Suppressor macrophage treated with lipopolysaccharide for 1 hour (primary cell): ENCODE results near the gene ZNF202.
A peak's percentile ranks its signal among the peaks of the same experiment; 100 is the strongest.
"Not testable (repeated sequence)": the region's sequence is repeated elsewhere in the genome, so short reads cannot be mapped to it uniquely, and the experiment has no call there.

Experiments
- DNase-seq, 3 donors: peaks; one replicate each; pipeline ENCODE4 v3.0.0-alpha.2; 2020 to 2022

The ZNF202 gene

GRCh38 chr11:123741159-123742030 is at the start of gene ZNF202:
Gene ZNF202 (minus strand): TSS chr11:123741660. CDS start chr11:123730888, 10,772 bp downstream.
- DNase-seq: peak; percentile 92 to 96 (median 95)

DNA sequence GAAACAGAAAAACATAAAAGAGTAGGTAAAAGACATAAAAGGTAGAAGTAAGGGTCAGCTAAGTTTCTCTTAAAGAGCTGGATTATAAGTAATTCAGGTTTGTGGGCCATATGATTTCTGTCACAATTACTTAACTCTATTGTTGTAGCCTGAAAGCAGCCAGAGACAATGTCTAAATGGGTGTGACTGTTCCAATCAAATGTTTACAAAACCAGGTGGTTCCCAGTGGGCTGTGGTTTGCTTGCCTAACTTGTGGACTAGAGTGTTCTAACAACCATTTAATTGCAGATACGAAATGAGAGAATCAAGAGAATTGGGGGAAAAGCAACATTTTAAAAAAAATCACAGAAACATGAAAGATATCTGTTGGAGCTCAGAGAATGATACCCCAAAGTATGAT is 42.1 kb upstream of the ZNF202 start:
- no peak for DNase-seq

DNA sequence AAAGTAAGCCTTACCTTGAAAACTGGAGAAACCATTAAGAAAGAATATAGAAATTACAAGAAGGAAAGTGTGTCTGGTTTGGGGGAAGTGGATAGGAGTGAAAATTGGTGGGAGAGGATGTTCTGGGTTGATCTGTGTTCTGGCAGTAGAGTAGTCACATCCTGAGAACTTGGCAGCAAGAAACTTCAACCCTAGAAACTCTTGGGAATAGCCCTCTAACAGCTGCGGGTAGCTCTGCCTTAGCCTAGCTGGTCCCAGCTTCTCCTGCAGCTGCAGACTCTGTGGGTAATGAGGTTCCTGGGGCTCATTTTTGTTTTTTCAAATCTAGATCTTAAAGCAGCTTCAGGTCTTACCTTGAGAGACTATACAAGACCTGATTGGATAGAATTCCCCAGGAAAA is 37.1 kb upstream of the ZNF202 start:
- DNase-seq: no peak

GRCh38 chr11:123775715-123776549 is 34.5 kb upstream of the ZNF202 start:
- DNase-seq: no peak

DNA sequence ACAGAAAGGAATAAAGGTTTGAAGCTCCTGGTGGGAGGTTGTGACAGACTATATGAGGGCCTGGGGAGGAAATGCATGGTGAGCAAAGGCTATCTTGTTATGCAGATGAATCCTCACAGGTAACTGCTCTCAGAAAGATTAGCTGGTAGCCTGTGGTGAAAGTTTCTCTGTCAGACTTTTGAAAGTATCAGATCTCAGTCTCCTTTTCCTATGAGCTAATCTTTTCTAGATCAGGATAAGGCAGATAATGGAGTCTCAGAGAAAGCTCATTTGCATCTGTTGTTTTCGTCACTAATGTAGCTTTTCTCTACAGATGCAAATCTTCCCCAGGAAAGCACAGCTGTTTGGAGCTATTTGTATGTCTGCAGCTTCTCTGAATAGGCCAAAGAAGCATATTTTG is 33.8 kb upstream of the ZNF202 start:
- DNase-seq: no peak

- DNase-seq: no peak
Observed at GRCh38 chr11:123773959-123774358, 32.5 kb upstream of the ZNF202 start.

DNA sequence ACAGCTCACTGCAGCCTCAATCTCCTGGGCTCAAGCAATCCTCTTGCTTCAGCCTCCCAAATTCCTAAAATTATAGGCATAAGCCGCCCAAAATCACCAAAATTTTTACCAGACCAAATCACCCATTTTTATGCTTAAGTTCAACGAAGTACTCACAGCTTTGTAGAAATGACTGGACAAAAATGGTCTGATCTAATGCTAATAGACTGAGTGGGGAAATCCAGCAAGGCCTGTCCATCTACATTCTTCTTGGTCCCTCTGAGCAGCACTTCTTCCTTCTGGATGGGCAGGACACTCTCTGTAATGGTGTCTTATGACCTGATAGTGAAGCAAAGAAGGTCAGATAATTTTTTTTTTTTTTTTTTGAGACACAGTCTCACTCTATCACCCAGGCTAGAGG is 31.6 kb upstream of the ZNF202 start:
- no peak for DNase-seq

- no peak for DNase-seq
Observed at GRCh38 chr11:123771664-123772063, 30.2 kb upstream of the ZNF202 start.

DNA sequence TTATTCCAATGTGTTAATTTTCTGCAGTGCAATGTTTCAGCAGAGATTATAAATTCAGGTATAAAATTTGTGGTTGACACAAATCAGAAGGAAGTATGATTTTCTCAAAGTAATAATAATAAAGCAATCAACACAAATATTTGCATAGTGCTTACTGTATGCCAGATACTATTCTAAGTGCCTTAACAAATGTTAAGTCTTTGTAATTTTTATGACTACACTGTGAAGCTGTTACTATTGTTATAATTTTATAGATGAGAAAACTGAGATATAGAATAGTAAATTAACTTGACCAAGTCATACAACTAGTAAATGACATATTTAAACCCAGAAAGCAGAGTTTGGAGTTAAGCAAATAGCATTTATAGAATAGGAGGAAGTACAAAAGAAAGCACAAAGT is 29.3 kb upstream of the ZNF202 start:
- DNase-seq: no peak

DNA sequence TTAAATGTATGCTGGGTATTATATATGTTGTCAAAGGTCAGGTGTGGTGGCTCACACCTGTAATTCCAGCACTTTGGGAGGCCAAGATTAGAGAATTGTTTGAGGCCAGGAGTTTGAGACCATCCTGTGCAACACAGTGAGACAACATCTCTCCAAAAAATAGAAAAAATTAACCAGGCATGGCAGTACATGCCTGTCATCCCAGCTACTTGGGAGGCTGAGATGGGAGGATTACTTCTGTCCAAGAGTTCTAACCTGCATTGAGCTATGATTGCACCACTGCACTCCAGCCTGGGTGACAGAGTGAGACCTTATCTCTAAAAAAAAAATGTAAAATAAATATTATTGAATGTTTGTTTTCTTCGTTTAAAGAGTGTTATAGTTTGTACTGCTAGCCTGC is 24.1 kb upstream of the ZNF202 start:
- no peak for DNase-seq

GRCh38 chr11:123762422-123762821 is 21.0 kb upstream of the ZNF202 start:
- DNase-seq: no peak

GRCh38 chr11:123760894-123761293 is 19.4 kb upstream of the ZNF202 start:
- DNase-seq: no peak

GRCh38 chr11:123757976-123758375 is 16.5 kb upstream of the ZNF202 start:
- no peak for DNase-seq

GRCh38 chr11:123755813-123756212 is 14.4 kb upstream of the ZNF202 start:
- no peak for DNase-seq

DNA sequence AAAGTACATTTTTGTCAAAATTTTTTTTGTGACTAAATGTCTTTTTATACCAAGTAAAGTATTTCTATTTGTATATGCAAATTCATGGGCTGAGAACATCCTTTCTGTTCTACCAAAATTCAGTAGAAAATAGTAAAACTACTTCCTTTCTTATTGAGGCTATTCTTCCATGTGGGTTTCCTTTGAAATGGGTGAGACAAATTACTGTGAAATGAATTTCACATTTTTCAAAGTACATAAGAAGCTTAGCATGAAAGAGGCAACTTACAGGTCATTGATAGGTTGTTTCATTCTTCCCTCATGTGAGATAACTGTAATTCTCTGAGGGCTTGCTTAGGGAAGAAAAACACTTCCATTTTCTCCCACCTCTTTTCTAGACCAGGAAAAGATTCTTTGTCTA is 13.9 kb upstream of the ZNF202 start:
- DNase-seq: no peak

DNA sequence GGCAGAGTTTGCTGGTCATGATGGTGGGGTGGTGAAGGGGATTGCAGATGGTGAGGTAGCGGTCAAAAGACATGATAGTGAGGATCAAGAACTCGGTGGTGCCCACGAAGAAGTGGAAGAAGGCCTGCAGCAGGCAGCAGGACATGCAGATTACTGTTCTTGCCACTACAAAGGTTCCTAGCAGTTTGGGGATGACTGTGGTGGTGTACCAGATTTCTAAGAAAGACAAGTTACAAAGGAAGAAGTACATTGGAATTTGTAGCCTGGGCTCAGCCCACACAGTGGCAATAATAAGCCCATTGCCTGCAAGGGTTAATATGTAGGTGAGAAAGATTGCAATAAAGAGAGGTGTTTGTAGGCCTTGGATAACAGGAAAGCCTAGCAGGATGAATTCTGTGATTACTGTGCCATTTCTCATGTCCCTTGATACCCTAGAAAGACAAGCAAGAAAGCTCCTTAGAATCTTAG is 12.7 kb upstream of the ZNF202 start, which contains the start of gene OR6X1:
OR6X1 (minus strand) TSS at position 418 of the 468 bp plus-strand sequence; CDS start at position 418, 0 bp downstream.
- DNase-seq: no peak

DNA sequence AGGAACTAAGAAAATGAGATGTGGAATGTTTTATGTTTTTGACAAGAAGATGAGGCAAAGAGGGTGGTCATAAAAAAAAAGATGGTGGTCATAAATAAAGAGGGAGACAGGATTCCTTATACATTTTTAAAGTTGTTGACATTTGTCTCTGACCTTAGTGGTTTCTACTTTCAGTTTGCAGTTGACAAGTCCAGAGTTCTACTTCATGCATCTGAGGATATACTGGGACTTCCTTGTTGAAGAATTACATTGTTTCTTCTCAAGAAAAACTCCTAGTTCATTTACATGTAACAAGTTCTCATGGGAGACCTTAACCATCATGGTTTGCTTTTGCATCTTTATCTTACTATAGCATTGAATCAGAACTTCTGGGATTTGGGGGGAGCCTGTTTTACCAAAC is 11.7 kb upstream of the ZNF202 start:
- no peak for DNase-seq

DNA sequence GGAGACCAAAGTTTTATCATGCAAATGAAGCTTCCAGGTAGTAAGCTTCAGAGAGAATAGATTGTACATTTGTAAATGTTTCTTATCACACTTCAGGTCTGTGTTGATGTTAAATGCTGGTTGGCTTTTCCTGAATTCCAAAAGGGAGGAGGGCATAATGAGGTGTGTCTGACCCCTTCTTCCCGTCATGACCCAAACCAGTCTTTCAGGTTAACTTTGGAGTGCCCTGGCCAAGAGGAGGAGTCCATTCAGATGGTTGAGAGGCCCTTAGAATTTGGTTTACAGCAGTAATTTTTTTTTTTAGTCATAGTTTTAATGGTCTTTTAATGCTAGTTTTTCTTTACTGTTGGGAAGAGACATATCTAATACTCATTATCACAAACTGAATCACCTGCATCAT is 10.3 kb upstream of the ZNF202 start:
- no peak for DNase-seq

DNA sequence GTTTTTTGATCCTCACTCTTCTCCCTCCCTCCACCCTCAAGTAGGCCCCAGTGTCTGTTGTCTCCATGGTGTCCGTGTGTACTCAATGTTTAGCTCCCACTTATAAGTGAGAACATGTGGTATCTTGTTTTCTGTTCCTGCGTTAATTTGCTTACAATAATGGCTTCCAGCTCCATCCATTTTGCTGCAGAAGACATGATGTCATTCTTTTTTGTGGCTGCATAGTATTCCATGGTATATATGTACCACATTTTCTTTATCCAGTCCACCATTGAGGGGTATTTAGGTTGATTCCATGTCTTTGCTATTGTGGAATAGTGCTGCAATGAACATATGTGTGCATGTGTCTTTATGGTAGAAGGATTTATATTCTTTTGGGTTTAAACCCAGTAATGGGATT is 6.9 kb upstream of the ZNF202 start:
- DNase-seq: not testable (repeated sequence)

GRCh38 chr11:123745764-123746451 is 4.4 kb upstream of the ZNF202 start:
- DNase-seq: no peak

- DNase-seq: no peak
Observed at GRCh38 chr11:123742724-123743120, 1.3 kb upstream of the ZNF202 start.

DNA sequence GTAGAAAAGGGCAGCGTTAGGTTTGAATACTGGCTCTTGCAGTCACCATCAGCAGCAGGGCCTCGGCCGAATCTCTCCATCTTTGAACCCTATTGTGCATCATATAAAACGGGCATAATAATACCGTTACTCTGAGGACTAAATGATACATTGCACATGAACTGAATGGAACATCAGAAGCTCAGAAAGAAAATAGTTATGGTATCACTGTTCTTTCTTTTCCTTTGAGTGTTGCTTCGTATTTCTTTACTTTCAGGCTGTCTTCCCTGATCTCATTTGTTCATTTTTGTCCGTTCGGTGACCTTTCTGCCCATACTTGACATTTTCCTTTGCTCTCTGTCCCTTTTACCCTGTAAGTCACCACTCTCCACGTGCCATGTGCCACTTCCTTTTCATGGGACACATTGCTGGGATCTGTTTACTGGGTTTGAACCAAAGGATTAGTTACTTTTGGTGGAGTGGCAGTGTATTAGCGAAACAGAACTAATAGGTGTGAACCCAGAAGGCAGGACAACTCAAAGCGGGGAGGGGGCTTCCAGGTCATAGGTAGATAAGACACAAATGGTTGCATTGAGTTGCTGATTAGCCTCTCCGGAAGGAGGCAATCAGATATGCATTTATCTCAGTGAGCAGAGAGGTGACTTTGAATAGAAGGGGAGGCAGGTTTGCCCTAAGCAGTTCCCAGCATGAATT is 717 bp upstream of the ZNF202 start:
- peak in 1 of 3 donors; percentile 2 for DNase-seq

GRCh38 chr11:123740787-123741158 is 687 bp downstream of the ZNF202 start:
- peak in 1 of 3 donors; percentile 19 for DNase-seq
